Measurements from ENCODE around the gene MASP2. TPM values are rescaled to one million over a fixed set of nuclear protein-coding genes. Genes with fewer than 3 reads are reported as not detected.
"Not testable (repeated sequence)": the region's sequence is repeated elsewhere in the genome, so short reads cannot be mapped to it uniquely, and the experiment has no call there.

Gene MASP2
- total RNA-seq, 1 donor from 2014 or later, result 206 TPM

DNA sequence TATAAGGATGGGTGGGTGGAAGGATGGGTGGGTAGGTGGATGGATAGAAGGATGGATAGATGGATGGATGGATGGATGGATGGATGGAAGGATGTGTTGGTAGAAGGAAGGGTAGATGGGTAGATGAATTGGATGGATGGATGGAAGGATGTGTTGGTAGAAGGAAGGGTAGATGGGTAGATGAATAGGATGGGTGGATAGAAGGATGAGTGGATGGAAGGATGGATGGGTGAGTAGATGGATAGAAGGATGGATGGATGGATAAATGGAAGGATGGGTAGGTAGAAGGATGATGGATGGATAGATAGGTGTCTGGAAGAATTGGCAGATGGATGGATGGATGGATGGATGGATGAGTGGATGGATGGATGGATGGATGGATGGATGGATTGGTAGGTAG, 6.0 kb downstream of the MASP2 start:
- no peak for ATAC-seq

GRCh38 chr1:11040105-11040429, 7.0 kb downstream of the MASP2 start:
- not testable (repeated sequence) for DNase-seq (ENCODE audit: low spot score); ATAC-seq

More for the DNA sequence above, 6.0 kb downstream of the MASP2 start:
- DNase-seq (ENCODE audit: low spot score), result no peak

DNA sequence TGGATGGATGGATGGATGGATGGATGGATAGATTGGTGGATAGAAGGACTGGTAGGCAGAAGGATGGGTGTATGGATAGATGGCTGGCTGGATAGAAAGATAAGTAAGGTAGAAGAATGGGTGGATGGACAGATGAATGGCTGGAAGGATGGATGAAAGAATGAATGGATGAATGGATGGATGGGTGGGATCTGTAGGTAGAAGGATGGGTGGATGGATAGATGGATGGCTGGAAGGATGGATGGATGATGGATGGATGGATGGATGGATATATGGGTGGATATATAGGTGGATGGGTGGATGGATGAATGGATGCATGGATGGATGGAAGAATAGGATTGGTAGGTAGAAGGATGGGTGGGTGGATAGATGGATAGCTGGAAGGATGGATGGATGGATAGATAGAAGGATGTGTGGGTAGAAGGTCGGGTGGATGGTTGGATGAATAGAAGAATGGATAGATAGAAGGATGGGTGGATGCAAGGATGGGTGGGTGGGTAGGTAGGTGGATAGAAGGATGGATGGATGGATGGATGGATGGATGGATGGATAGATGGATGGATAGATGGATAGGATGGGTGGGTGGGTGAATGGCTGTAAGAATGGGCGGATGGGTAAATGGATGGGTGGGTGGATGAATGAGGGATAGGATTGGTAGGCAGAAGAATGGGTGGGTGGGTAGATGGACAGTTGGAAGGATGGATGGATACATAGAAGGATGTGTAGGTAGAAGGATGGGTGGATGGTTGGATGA, 7.5 kb downstream of the MASP2 start:
- ATAC-seq, result no peak

GRCh38 chr1:11037740-11038182, 9.3 kb downstream of the MASP2 start:
- ATAC-seq (peak; percentile 93), DNase-seq (ENCODE audit: low spot score) (peak; percentile 76)

More for the DNA sequence above, 7.5 kb downstream of the MASP2 start:
- no peak for DNase-seq (ENCODE audit: low spot score)

DNA sequence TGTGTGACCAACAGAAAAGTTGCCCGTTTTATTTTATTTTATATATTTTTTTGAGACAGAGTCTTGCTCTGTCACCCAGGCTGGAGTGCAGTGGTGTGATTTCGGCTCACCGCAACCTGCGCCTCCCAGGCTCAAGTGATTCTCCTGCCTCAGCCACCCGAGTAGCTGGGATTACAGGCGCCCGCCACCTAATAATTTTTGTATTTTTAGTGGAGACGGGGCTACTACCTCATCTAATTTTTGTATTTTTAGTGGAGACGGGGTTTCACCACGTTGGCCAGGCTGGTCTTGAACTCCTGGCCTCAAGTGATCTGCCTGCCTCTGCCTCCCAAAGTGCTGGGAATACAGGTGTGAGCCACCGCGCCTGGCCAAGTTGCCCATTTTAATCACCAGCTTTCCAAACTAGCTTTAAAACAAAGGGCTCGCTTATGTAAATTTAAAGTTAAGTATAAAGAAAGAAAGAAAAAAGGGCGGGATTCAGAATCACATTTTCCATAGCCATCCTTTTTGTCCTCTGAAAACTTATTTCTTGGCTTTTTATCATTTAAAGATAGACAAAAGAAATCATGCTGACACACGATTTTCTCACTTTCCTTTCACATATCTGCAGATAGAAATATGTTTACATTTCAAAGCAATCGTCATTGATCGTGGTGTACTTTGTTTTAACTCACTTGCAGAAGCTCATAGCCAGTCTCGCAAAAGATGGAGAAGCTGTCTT, 9.9 kb downstream of the MASP2 start:
- not testable (repeated sequence) for ATAC-seq
- DNase-seq (ENCODE audit: low spot score), result peak; percentile 8

GRCh38 chr1:11031624-11032262, 15.3 kb downstream of the MASP2 start:
- ATAC-seq (no peak), DNase-seq (ENCODE audit: low spot score) (no peak)

DNA sequence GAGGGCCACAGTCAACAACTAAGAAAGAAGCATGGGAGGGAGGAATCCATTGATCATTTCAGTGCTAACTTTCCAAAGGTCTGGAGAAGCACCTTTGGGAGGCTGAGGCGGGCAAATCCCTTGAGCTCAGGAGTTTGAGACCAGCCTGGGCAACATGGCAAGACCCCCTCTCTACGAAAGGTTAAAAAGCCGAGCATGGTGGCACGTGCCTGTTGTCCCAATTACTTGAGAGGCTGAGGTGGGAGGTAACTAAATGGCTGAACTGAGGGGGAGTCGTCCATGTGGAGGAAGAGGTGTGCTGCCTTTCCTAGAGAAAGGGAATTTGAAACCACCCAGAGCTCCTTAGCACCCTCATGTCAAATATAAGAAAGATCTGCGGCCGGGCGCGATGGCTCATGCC, 16.2 kb downstream of the MASP2 start:
- ATAC-seq, result no peak
- DNase-seq (ENCODE audit: low spot score), result no peak

GRCh38 chr1:11028018-11028417, 19.0 kb downstream of the MASP2 start:
- DNase-seq (ENCODE audit: low spot score) (no peak), ATAC-seq (no peak)

- DNase-seq (ENCODE audit: low spot score), result no peak
- no peak for ATAC-seq
Observed at GRCh38 chr1:11027316-11027715, 19.7 kb downstream of the MASP2 start.

DNA sequence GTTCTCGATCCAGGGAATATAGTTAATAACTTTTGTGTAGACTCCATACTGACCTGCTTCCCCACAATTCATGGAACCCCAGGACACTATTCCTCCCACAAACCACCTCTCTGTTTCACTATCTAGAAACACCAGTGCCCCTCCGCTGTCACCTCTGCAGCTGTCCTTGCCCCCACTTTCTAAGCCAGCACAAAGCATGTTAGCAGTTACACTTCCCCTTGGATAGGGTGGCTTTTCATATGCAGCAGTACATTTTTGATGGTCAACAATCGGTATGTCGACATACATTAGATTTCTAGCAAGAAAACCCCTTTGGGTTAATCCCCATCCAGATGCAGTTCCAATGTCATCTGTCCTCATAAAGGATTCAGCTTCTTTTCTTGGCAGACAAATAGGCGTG, 20.1 kb downstream of the MASP2 start:
- no peak for DNase-seq (ENCODE audit: low spot score)
- no peak for ATAC-seq

- no peak for DNase-seq (ENCODE audit: low spot score)
- no peak for ATAC-seq
Observed at GRCh38 chr1:11026052-11026451, 21.0 kb downstream of the MASP2 start.

DNA sequence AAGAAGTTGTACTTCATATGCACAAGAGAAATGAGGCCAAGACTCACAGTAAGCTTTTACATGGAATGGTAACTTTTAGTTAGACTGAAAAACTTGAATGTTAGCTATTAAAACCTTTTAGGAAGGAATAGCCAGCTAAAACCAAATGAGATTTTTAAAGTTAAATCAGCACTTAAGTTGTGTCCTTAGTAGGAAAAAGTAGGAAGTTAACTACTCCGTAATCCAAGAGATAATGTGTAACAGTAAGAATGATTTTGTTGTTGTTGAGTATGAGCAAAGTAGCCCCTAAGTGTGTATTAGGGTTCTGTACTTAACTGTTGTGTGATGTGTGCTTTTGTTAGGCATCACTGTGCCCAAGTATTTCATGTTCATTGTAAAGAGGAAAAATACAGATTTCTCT, 21.4 kb downstream of the MASP2 start:
- DNase-seq (ENCODE audit: low spot score) (no peak), ATAC-seq (no peak)

GRCh38 chr1:11024874-11025203, 22.2 kb downstream of the MASP2 start:
- ATAC-seq, result no peak
- no peak for DNase-seq (ENCODE audit: low spot score)

DNA sequence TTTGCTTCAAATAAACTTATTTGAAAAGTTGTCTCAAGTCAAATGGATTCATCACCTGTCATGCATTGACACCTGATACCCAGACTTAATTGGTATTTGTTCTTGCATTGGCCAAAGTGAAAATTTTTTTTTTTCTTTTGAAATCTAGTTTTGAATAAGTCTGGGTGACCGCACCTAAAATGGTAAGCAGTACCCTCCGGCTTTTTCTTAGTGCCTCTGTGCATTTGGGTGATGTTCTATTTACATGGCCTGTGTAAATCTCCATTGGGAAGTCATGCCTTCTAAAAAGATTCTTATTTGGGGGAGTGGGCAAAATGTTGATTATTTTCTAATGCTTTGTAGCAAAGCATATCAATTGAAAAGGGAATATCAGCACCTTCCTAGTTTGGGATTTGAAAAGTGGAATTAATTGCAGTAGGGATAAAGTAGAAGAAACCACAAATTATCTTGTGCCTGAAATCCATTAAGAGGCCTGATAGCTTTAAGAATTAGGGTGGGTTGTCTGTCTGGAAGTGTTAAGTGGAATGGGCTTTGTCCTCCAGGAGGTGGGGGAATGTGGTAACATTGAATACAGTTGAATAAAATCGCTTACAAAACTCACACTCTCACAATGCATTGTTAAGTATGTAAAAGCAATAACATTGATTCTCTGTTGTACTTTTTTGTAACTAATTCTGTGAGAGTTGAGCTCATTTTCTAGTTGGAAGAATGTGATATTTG, 22.7 kb downstream of the MASP2 start:
- no peak for ATAC-seq
- no peak for DNase-seq (ENCODE audit: low spot score)

- ATAC-seq (no peak), DNase-seq (ENCODE audit: low spot score) (no peak)
Observed at GRCh38 chr1:11023201-11023600, 23.8 kb downstream of the MASP2 start.

DNA sequence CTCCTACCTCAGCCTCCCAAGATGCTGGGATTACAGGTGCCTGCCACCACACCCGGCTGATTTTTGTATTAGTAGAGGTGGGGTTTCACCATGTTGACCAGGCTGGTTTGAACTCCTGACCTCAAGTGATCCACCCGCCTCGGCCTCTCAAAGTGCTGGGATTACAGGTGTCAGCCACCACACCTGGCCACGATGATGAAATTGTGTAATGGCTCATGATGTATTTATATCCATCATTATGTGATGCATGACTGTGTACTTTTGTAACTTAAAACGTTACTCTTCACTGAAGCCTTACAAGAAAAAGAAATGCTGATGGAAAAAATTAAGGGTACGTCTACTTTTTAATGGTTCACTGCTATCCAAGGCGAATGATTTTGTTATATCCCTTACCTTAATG, 27.1 kb downstream of the MASP2 start:
- DNase-seq (ENCODE audit: low spot score), result no peak
- ATAC-seq, result no peak

- peak; percentile 10 for ATAC-seq
Observed at GRCh38 chr1:11019358-11019757, 27.7 kb downstream of the MASP2 start.

GRCh38 chr1:11013160-11013531, 33.9 kb downstream of the MASP2 start:
- ATAC-seq (no peak), DNase-seq (ENCODE audit: low spot score) (no peak)

More at GRCh38 chr1:11019358-11019757, 27.7 kb downstream of the MASP2 start:
- not testable (repeated sequence) for DNase-seq (ENCODE audit: low spot score)

DNA sequence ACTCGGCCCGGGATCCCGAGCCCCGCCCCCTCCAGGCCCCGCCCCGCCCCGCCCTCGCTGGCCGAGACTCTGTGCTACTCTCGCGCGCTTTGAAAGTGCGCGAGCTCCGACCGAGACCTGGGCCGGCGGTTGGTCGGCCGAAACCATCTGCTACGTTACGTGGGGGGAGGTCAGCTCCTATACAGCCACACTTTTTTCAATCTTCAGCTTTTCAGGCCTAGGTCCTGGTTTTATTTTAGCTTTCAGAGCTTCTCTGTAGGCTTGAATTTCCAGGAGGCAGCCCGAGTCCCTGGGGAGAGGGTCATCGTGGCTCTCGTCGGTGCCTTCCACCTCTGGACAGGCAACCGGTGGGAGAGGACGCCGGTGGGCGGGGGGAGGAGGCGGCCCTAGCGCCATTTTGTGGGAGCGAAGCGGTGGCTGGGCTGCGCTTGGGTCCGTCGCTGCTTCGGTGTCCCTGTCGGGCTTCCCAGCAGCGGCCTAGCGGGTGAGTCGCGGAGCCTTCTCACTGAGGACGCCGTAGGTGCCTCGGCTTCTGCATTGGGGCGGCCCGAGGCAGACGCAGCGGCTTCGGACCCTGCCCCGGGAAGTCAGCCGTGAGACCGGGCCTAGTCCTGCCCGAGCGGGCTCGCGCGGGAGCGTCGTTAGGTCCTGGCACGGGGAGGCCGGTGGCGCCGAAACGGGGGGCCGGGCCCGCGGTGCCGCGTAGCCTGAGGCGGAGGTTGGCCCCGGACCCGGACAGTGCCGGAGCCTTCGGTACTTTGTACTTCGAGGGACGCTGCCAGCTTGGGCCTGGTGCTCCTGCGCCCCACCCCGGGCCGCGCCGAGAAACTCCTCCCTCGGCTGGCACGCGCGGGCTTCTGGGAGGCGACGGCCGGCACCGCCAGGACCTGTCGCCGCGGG, 34.5 kb downstream of the MASP2 start, which contains the start of gene TARDBP:
TSS of gene TARDBP (plus strand) at position 395 of the 900 bp plus-strand sequence. CDS start 1,074 bp downstream, outside the sequence.
- DNase-seq (ENCODE audit: low spot score) (peak; percentile 88), ATAC-seq (peak; percentile 90)

DNA sequence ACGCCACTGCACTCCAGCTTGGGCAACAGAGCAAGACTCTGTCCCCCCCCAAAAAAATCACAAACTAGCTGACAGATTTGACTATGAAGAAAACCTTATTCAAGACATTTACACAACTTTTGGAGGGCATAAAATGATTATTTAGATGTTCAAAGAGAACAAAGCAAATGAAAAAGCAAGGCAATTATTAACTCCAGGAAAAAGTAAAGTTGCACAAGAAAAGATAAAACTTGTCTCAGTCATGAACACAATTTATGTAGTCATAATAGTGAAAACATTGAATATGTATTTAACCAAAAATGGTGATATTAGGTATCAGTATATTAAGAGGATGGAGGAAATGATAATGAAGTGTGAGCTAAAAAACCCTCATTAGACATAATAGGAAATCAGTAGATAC, 46.5 kb downstream of the MASP2 start:
- ATAC-seq, result no peak
- no peak for DNase-seq (ENCODE audit: low spot score)

All from left lobe of liver (tissue), 2 donors.